SK-N-SH (cell line): ENCODE data around the gene NTSR2.

Source experiments
- CTCF ChIP-seq: fragments of 200-600 bp; sonication (generic); IDR thresholded peaks from 2 replicates; pipeline ENCODE4 v1.6.1; 2017; ENCODE audit warnings: antibody characterized with exemption, mild to moderate bottlenecking, moderate library complexity
- GATA2 ChIP-seq: sonication (generic); formaldehyde crosslinking; IDR thresholded peaks from 2 replicates; pipeline ENCODE4 v1.5.0; 2020; ENCODE audit warnings: mild to moderate bottlenecking, missing genetic modification reagents
- MXI1 ChIP-seq: IDR thresholded peaks from 2 replicates; pipeline ENCODE4 v1.6.1; 2012; ENCODE audit warnings: mild to moderate bottlenecking, low read depth, low read length, improper control_type of control experiment
- POLR2AphosphoS5 ChIP-seq: IDR thresholded peaks from 2 replicates; pipeline ENCODE4 v1.6.1; 2012; ENCODE audit warnings: low read depth, low read length
- USF2 ChIP-seq: fragments of 150-350 bp; IDR thresholded peaks from 2 replicates; pipeline ENCODE4 v1.6.1; 2017; ENCODE audit warnings: antibody characterized with exemption, low read length, low read depth, borderline replicate concordance
- TF ChIP-seq, protein P1 (sequence below): IDR thresholded peaks from 2 replicates; pipeline ENCODE4; 2012
- TF ChIP-seq, protein P2 (sequence below): IDR thresholded peaks from 2 replicates; pipeline ENCODE4 v1.4.0; 2012; ENCODE audit warnings: low read depth

DNA sequence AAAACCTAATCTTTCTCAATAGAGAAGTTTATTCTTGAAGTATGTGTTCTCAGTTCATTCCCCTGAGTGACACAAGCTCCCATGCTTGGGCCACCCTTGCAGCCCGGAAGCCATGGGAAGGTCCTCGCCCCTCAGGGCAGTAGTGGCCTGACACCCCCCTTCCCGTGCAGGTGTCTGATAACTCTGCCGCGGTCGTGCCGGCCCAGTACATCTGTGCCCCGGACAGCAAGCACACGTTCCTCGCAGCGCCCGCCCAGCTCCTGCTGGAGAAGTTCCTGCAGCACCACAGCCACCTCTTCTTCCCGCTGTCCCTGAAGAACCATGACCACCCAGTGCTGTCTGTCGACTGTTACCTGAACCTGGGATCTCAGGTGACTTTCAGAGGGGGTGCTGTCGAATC lies 32.4 kb downstream of the NTSR2 start:
- no peak for TF ChIP-seq GATA2 (CRISPR knock-in tag)
- TF ChIP-seq POLR2AphosphoS5 = no peak
- TF ChIP-seq, protein P1, sequence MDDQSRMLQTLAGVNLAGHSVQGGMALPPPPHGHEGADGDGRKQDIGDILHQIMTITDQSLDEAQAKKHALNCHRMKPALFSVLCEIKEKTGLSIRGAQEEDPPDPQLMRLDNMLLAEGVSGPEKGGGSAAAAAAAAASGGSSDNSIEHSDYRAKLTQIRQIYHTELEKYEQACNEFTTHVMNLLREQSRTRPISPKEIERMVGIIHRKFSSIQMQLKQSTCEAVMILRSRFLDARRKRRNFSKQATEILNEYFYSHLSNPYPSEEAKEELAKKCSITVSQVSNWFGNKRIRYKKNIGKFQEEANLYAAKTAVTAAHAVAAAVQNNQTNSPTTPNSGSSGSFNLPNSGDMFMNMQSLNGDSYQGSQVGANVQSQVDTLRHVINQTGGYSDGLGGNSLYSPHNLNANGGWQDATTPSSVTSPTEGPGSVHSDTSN = no peak
- no peak for TF ChIP-seq CTCF
- no peak for TF ChIP-seq MXI1
- TF ChIP-seq, protein P2, sequence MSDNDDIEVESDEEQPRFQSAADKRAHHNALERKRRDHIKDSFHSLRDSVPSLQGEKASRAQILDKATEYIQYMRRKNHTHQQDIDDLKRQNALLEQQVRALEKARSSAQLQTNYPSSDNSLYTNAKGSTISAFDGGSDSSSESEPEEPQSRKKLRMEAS = no peak
- TF ChIP-seq USF2 = no peak
